AG09309 (cell line): ENCODE measurements around the gene NUPR1.

Source experiments
- DNase-seq: peaks from one replicate; pipeline ENCODE4 v3.0.0-alpha.2; 2010; ENCODE audit warnings: low read depth
- H3K4me3 ChIP-seq: 2 replicates; pipeline ENCODE4 v1.5.1; 2011; ENCODE audit warnings: mild to moderate bottlenecking, low read depth, low read length, moderate library complexity; ENCODE audit not compliant: control insufficient read depth
- CTCF ChIP-seq: IDR thresholded peaks from 2 replicates; pipeline ENCODE4 v1.5.1; 2011; ENCODE audit warnings: mild to moderate bottlenecking, low read depth, low read length, inconsistent platforms; ENCODE audit not compliant: insufficient read depth, control insufficient read depth; ENCODE audit errors: missing control alignments

The NUPR1 gene

GRCh38 chr16:28563218-28563617, 24.4 kb upstream of the NUPR1 start:
- no peak overlapping the region for H3K4me3 ChIP-seq
- no peak for TF ChIP-seq CTCF
- DNase-seq: no peak

DNA sequence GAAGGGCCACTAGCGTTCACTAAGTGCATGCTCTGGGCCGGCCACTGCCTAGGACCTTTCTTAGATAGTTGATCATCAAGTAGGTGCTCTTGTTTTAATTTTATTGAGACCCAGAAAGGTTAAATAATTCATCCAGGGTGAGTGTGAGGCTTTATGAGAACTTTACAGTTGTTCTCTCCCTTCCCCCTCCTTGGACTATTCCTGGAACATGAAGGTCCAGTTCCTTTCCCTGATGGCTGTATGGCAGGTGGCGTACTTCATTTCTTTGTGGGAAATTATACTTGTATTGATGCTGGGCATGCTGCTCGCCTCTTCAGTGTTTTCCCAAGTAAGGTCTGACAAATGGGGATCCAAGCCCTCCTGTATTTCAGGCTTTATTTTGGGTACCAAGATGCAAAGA, 23.4 kb upstream of the NUPR1 start:
- no peak for TF ChIP-seq CTCF
- H3K4me3 ChIP-seq: no peak overlapping the region
- no peak for DNase-seq

GRCh38 chr16:28561557-28562187, 22.9 kb upstream of the NUPR1 start:
- DNase-seq: no peak
- no peak overlapping the region for H3K4me3 ChIP-seq
- no peak for TF ChIP-seq CTCF

DNA sequence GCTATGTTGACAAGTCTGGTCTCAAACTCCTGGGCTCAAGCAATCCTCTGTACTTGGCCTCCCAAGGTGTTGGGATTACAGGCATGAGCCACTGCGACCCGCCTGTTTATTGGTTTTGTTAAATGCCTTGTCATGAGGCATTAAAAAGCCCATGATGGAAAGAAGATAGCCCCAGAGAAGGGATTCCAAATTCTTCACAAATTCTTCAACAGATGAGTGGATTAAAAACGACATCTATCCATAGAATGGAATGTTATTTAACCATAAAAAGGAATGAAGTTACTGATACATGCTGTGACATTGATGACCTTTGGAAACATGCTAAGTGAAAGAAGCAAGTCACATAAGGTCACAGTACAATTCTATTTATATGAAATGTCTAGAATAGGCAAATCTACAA, 19.7 kb upstream of the NUPR1 start:
- DNase-seq: no peak
- no peak overlapping the region for H3K4me3 ChIP-seq
- TF ChIP-seq CTCF: no peak

- no peak for TF ChIP-seq CTCF
- no peak for DNase-seq
- no peak overlapping the region for H3K4me3 ChIP-seq
Measured at GRCh38 chr16:28556914-28557320, 18.1 kb upstream of the NUPR1 start.

- no peak for DNase-seq
- no peak for TF ChIP-seq CTCF
- H3K4me3 ChIP-seq: no peak overlapping the region
Measured at GRCh38 chr16:28555561-28555960, 16.8 kb upstream of the NUPR1 start.
